K562 (cell line): Measurements from ENCODE around the gene DAGLA. TPM values are rescaled to one million over a fixed set of nuclear protein-coding genes. Genes with fewer than 3 reads are reported as not detected.
A peak's percentile ranks its signal among the peaks of the same experiment; 100 is the strongest.

ENCODE experiments used
- ATF7 ChIP-seq: fragments of 450-650 bp; IDR thresholded peaks from 2 replicates; pipeline ENCODE4 v1.7.1; 2014; ENCODE audit warnings: mild to moderate bottlenecking, moderate library complexity
- BACH1 ChIP-seq: fragments of 200-800 bp; sonication (Bioruptor generic); IDR thresholded peaks from 2 replicates; pipeline ENCODE4 v1.6.1; 2016; ENCODE audit warnings: missing genetic modification characterization, missing compliant biosample characterization
- BHLHE40 ChIP-seq: IDR thresholded peaks from 2 replicates; pipeline ENCODE4 v1.6.1; 2011; ENCODE audit warnings: low read length, improper control_type of control experiment
- ETS2 ChIP-seq: IDR thresholded peaks from 2 replicates; pipeline ENCODE4 v1.6.1; 2016; ENCODE audit warnings: borderline replicate concordance, missing genetic modification characterization, mild to moderate bottlenecking, moderate library complexity, missing compliant biosample characterization; ENCODE audit not compliant: poor library complexity, severe bottlenecking
- GTF3C2 ChIP-seq: IDR thresholded peaks from 3 replicates; pipeline ENCODE4 v1.6.1; 2011; ENCODE audit warnings: borderline replicate concordance, mild to moderate bottlenecking, moderate library complexity; ENCODE audit not compliant: insufficient read length; ENCODE audit errors: extremely low read depth
- HDAC8 ChIP-seq: fragments of 450-650 bp; IDR thresholded peaks from 2 replicates; pipeline ENCODE4 v1.6.1; 2016; ENCODE audit warnings: mild to moderate bottlenecking, missing genetic modification characterization, moderate library complexity, missing compliant biosample characterization
- HINFP ChIP-seq: fragments of 450-650 bp; conservative IDR thresholded peaks from 2 replicates; pipeline ENCODE4 v1.6.1; 2016; ENCODE audit warnings: missing genetic modification characterization, low read depth, mild to moderate bottlenecking, control low read depth, missing compliant biosample characterization
- HNRNPK ChIP-seq: fragments of 200-400 bp; formaldehyde crosslinking; IDR thresholded peaks from one replicate; pipeline ENCODE4 v1.6.1; 2018; ENCODE audit warnings: mild to moderate bottlenecking, low read depth, low read length; ENCODE audit not compliant: poor library complexity, severe bottlenecking
- KLF10 ChIP-seq: fragments of 250-450 bp; sonication (Bioruptor Pico); IDR thresholded peaks from 2 replicates; pipeline ENCODE4 v1.6.1; 2021; ENCODE audit warnings: matching md5 sums
- LARP7 ChIP-seq: fragments of 450-650 bp; IDR thresholded peaks from 2 replicates; pipeline ENCODE4 v1.6.1; 2016
- NCOA4 ChIP-seq: fragments of 450-650 bp; IDR thresholded peaks from 2 replicates; pipeline ENCODE4 v1.6.1; 2018; ENCODE audit warnings: mild to moderate bottlenecking; ENCODE audit not compliant: partially characterized antibody
- NFYB ChIP-seq: IDR thresholded peaks from 2 replicates; pipeline ENCODE4 v1.6.1; 2011; ENCODE audit warnings: mild to moderate bottlenecking, moderate library complexity; ENCODE audit not compliant: insufficient read length; ENCODE audit errors: extremely low read depth
- PURB ChIP-seq: sonication (generic); formaldehyde crosslinking; IDR thresholded peaks from 2 replicates; pipeline ENCODE4 v1.9.0; 2021; ENCODE audit warnings: low read depth, mild to moderate bottlenecking, missing genetic modification reagents
- RBBP5 ChIP-seq: fragments of 200-600 bp; sonication (generic); IDR thresholded peaks from 2 replicates; pipeline ENCODE4 v1.6.1; 2012; ENCODE audit warnings: borderline replicate concordance, mild to moderate bottlenecking, low read length, control low read depth, inconsistent platforms; ENCODE audit not compliant: insufficient read depth, poor library complexity, severe bottlenecking
- RBM17 ChIP-seq: fragments of 200-400 bp; formaldehyde crosslinking; IDR thresholded peaks from 2 replicates; pipeline ENCODE4 v1.6.1; 2017; ENCODE audit warnings: low read depth, mild to moderate bottlenecking, low read length, borderline replicate concordance
- SIN3A ChIP-seq, 2 experiments: fragments of 150-350 bp in 1 of 2; IDR thresholded peaks; 2 replicates each; pipeline ENCODE4 v1.6.1; 2011 to 2016; ENCODE audit warnings: borderline replicate concordance in 2 of 2, low read depth in 2 of 2, low read length in 2 of 2, mild to moderate bottlenecking in 2 of 2, moderate library complexity in 2 of 2; ENCODE audit not compliant: control insufficient read depth in 1 of 2
- SMARCC2 ChIP-seq: fragments of 450-650 bp; IDR thresholded peaks from 2 replicates; pipeline ENCODE4 v1.6.1; 2017; ENCODE audit warnings: antibody characterized with exemption, moderate library complexity, mild to moderate bottlenecking, low read depth
- SMARCE1 ChIP-seq: fragments of 450-650 bp; IDR thresholded peaks from 2 replicates; pipeline ENCODE4 v1.7.1; 2016; ENCODE audit warnings: mild to moderate bottlenecking
- SOX6 ChIP-seq: fragments of 450-650 bp; IDR thresholded peaks from 2 replicates; pipeline ENCODE4 v1.6.1; 2014; ENCODE audit warnings: mild to moderate bottlenecking
- ZC3H8 ChIP-seq: fragments of 450-650 bp; IDR thresholded peaks from 2 replicates; pipeline ENCODE4 v1.6.1; 2017
- ZKSCAN3 ChIP-seq: fragments of 250-450 bp; sonication (Bioruptor Pico); IDR thresholded peaks from 2 replicates; pipeline ENCODE4 v1.4.0; 2020
- ZNF174 ChIP-seq: fragments of 250-450 bp; sonication (Bioruptor Pico); IDR thresholded peaks from 2 replicates; pipeline ENCODE4 v1.4.0; 2020; ENCODE audit warnings: mild to moderate bottlenecking
- ZNF24 ChIP-seq: fragments of 450-650 bp; IDR thresholded peaks from 2 replicates; pipeline ENCODE4 v1.6.1; 2016
- ZNF395 ChIP-seq: fragments of 200-800 bp; sonication (Bioruptor generic); IDR thresholded peaks from 2 replicates; pipeline ENCODE4 v1.6.1; 2017; ENCODE audit warnings: missing genetic modification characterization, missing compliant biosample characterization
- ZNF780A ChIP-seq: fragments of 250-450 bp; sonication (Bioruptor Pico); IDR thresholded peaks from 2 replicates; pipeline ENCODE4 v1.5.0; 2021; ENCODE audit warnings: mild to moderate bottlenecking
- polyA plus RNA-seq, 8 experiments: library from polyadenylated mRNA; depleted of rRNA in 4 of 8; stranded (reverse) in 5 of 8; unstranded in 3 of 8; fragments of >200 nt; fragmentation: Nextera tagmentation in 2 of 8; fragmentation: Illumina TruSeq in 1 of 8; extraction: Ambion mirVana in 2 of 8; extraction: Trizol in 1 of 8; gene quantifications; 2 replicates each; pipeline versions ENCODE4 v1.2.1 to v1.2.3, GENCODE V29; 2011 to 2014; ENCODE audit warnings: inconsistent platforms in 1 of 8, missing spikeins in 1 of 8
- total RNA-seq, 7 experiments: library from RNA; depleted of rRNA in 6 of 7; stranded (reverse); fragments of >200 nt in 6 of 7; fragmentation: Illumina TruSeq in 2 of 7; extraction: Trizol in 2 of 7; gene quantifications; 2 replicates each; pipeline versions ENCODE4 v1.2.1 to v1.2.3, GENCODE V29; 2011 to 2021; ENCODE audit warnings: low replicate concordance in 1 of 7

Gene DAGLA
- total and polyA plus RNA-seq, 9 of the 15 experiments (the other 6 are each of a cell fraction or from before 2014, with no cell fraction given), result 0.03 to 0.16 (median 0.04) TPM; not detected in 4

GRCh38 chr11:61639816-61640443 is 40.3 kb upstream of the DAGLA start (continued):
- TF ChIP-seq PURB, result no peak
- TF ChIP-seq SMARCC2, result no peak
- no peak for TF ChIP-seq ZC3H8
- no peak for TF ChIP-seq NFYB
- TF ChIP-seq ZNF395, result peak; percentile 93
- TF ChIP-seq HNRNPK, result no peak
- TF ChIP-seq ATF7, result no peak
- no peak for TF ChIP-seq SOX6
- TF ChIP-seq ZKSCAN3 (CRISPR knock-in tag), result no peak
- TF ChIP-seq ZNF780A (CRISPR knock-in tag), result no peak
- TF ChIP-seq RBBP5, result no peak
- TF ChIP-seq BACH1 (tag), result peak; percentile 82; the same call in 1 of the 2 replicates
- TF ChIP-seq GTF3C2, result no peak
- TF ChIP-seq LARP7, result no peak
- no peak for TF ChIP-seq BHLHE40
- peak; percentile 73 for TF ChIP-seq HINFP (tag)
- TF ChIP-seq RBM17, result no peak
- TF ChIP-seq ZNF174 (CRISPR knock-in tag), result no peak
- peak; percentile 97 for TF ChIP-seq HDAC8 (tag)
- TF ChIP-seq SIN3A (IDR thresholded peaks at IDR 0.05; ENCODE audit: borderline replicate concordance in 2 of 2, control insufficient read depth in 1 of 2, low read depth in 2 of 2, low read length in 2 of 2), result no peak
- no peak for TF ChIP-seq KLF10 (CRISPR knock-in tag)
- TF ChIP-seq NCOA4, result no peak
- TF ChIP-seq ETS2, result no peak
- no peak for TF ChIP-seq SMARCE1
- TF ChIP-seq ZNF24, result no peak
